ENCODE results near the gene BAAT. TPM values are rescaled to one million over a fixed set of nuclear protein-coding genes. Genes with fewer than 3 reads are reported as not detected.

BAAT gene
- total RNA-seq, 3 donors from 2014 or later (not counting 1 experiment from before 2014, with no cell fraction given): not detected

DNA sequence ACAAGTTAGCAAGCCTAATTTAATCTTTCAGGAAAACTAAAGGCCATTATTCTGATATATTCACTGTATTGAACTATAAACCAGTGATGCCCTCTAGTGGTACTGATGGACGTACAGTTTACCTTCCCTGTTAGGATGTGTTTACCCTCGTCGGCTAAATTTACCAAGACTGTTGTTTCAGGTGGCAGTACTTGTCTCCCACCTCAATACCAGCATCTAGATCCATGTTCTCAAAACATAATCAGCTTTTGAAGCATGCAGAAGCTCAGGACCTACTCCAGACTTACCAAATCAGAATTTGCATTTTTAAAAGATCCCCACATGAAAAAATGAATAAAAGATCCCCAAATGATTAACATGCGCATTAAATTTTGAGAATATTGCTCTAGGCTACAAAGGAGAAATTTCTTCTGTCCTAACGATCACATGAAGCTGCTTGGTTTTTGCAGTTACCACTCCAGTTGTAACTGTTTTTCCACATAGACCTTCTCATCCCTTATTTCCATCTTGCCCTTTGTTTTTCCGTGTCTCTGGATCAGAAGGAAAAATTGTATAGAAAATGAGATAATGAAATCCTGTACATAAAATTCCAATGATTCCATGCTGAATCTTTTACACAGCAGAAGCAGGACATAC lies 3.2 kb upstream of the BAAT start:
- Histone ChIP-seq H3K9me3 (ENCODE audit: control insufficient read depth, insufficient read depth, low read length) (peaks cover 9% of the 10 kb centered on the region), H3K27me3 (ENCODE audit: control insufficient read depth, insufficient read depth, low read length) (no peaks in the 10 kb centered on the region), H3K27ac (ENCODE audit: low read length) (no peak overlapping the region), H3K36me3 (ENCODE audit: control insufficient read depth, insufficient read depth, low read length) (peaks cover 20% of the 10 kb centered on the region), H3K4me1 (ENCODE audit: control insufficient read depth, insufficient read depth, low read length) (no peaks in the 10 kb centered on the region), H3K4me3 (ENCODE audit: low read length) (no peak overlapping the region)
- DNase-seq (peak in 1 of 2 donors; percentile 62), ATAC-seq (peak in 2 of 3 donors; percentile 47 to 66)
- TF ChIP-seq, protein P1, sequence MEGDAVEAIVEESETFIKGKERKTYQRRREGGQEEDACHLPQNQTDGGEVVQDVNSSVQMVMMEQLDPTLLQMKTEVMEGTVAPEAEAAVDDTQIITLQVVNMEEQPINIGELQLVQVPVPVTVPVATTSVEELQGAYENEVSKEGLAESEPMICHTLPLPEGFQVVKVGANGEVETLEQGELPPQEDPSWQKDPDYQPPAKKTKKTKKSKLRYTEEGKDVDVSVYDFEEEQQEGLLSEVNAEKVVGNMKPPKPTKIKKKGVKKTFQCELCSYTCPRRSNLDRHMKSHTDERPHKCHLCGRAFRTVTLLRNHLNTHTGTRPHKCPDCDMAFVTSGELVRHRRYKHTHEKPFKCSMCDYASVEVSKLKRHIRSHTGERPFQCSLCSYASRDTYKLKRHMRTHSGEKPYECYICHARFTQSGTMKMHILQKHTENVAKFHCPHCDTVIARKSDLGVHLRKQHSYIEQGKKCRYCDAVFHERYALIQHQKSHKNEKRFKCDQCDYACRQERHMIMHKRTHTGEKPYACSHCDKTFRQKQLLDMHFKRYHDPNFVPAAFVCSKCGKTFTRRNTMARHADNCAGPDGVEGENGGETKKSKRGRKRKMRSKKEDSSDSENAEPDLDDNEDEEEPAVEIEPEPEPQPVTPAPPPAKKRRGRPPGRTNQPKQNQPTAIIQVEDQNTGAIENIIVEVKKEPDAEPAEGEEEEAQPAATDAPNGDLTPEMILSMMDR (IDR thresholded peaks at IDR 0.05): peak; percentile 53
- H3K36me3 Mint-ChIP-seq: peaks cover 16% of the 10 kb centered on the region
- no peak overlapping the region for H3K4me3 Mint-ChIP-seq
- H3K9me3 Mint-ChIP-seq: peaks cover 6 to 8% of the 10 kb centered on the region in 2 donors
- peaks cover 17 to 23% of the 10 kb centered on the region in 2 donors for H3K4me1 Mint-ChIP-seq
- intact Hi-C loops (cut with micrococcal nuclease): no loop called here
- peak overlapping the region; percentile 14 to 33 for H3K27ac Mint-ChIP-seq
- H3K27me3 Mint-ChIP-seq (ENCODE audit: low read depth in 2 of 2): no peaks in the 10 kb centered on the region
- 56% methylated on average over 5 of the region's 6 CpGs for whole genome bisulfite sequencing (ENCODE audit: insufficient coverage)

DNA sequence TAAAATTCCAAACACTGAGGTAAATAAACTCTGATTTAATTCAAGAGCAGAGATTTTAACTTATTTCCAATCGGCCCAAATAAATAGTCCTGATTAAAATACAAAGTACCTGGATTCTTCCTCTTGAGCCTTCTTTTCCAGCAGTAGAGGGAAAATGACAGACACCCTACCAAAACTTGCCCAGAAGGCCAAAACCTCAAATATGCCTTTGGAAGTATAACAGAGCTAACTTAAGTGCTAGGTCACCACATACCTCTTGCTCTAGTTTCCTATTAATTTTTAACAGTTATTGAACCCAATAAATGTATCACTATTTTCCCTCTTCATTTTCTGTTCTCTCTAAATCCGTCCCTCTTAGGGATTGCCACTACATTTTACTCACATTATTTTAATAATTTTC lies 1.4 kb downstream of the BAAT start:
- Mint-ChIP-seq H3K9me3 (peaks cover 6 to 8% of the 10 kb centered on the region in 2 donors), H3K36me3 (peaks cover 9% of the 10 kb centered on the region), H3K27ac (no peak overlapping the region), H3K27me3 (ENCODE audit: low read depth in 2 of 2) (no peaks in the 10 kb centered on the region), H3K4me3 (no peak overlapping the region), H3K4me1 (no peaks in the 10 kb centered on the region)
- Histone ChIP-seq H3K36me3 (ENCODE audit: control insufficient read depth, insufficient read depth, low read length) (peaks cover 1% of the 10 kb centered on the region), H3K27me3 (ENCODE audit: control insufficient read depth, insufficient read depth, low read length) (no peaks in the 10 kb centered on the region), H3K4me3 (ENCODE audit: low read length) (no peak overlapping the region), H3K27ac (ENCODE audit: low read length) (no peak overlapping the region), H3K4me1 (ENCODE audit: control insufficient read depth, insufficient read depth, low read length) (no peaks in the 10 kb centered on the region), H3K9me3 (ENCODE audit: control insufficient read depth, insufficient read depth, low read length) (peaks cover 9% of the 10 kb centered on the region)
- WGBS (ENCODE audit: insufficient coverage): 80% methylated on average over 1 of the region's 2 CpGs
- no peak for DNase-seq
- TF ChIP-seq, protein P1 (IDR thresholded peaks at IDR 0.05): no peak
- ATAC-seq: no peak
- intact Hi-C loops (cut with micrococcal nuclease): no loop called here

DNA sequence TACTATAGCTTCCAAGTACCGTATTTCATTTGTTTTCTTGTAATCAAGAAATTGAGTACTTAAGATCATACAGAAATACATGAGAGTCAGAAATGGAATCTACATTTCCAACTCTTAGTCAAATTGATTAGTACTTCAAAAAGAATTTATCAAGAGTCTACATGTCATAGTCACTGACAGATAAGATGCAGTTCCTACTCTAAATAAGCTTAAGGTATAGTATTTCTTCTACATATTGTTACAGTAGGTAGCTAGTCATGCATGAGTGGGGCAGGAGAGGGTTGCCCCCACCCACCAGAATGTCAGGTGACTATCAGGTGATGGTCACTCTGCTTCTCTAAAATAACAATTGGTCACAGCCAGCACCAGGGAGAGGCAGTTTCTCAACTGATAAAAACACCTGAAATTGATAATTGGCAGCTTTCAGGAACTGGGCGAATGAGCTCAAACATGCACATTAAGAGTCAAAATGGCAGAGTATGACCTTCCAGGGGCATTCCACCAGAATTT lies 2.9 kb downstream of the BAAT start:
- intact Hi-C loops (cut with micrococcal nuclease): no loop called here
- H3K27ac Mint-ChIP-seq: no peak overlapping the region
- peaks cover 6 to 8% of the 10 kb centered on the region in 2 donors for H3K9me3 Mint-ChIP-seq
- Histone ChIP-seq H3K4me1 (ENCODE audit: control insufficient read depth, insufficient read depth, low read length) (no peaks in the 10 kb centered on the region), H3K36me3 (ENCODE audit: control insufficient read depth, insufficient read depth, low read length) (no peaks in the 10 kb centered on the region), H3K9me3 (ENCODE audit: control insufficient read depth, insufficient read depth, low read length) (peaks cover 9% of the 10 kb centered on the region), H3K27me3 (ENCODE audit: control insufficient read depth, insufficient read depth, low read length) (no peaks in the 10 kb centered on the region), H3K4me3 (ENCODE audit: low read length) (no peak overlapping the region), H3K27ac (ENCODE audit: low read length) (no peak overlapping the region)
- H3K4me1 Mint-ChIP-seq: no peaks in the 10 kb centered on the region
- DNase-seq (no peak), ATAC-seq (no peak)
- 91% methylated on average over 1 of the region's 2 CpGs for WGBS (ENCODE audit: insufficient coverage)
- no peak overlapping the region for H3K4me3 Mint-ChIP-seq
- TF ChIP-seq, protein P1 (IDR thresholded peaks at IDR 0.05): no peak
- H3K36me3 Mint-ChIP-seq: peaks cover 9% of the 10 kb centered on the region
- H3K27me3 Mint-ChIP-seq (ENCODE audit: low read depth in 2 of 2): peaks cover 0 to 4% of the 10 kb centered on the region in 2 donors
